ENCODE results near the gene NUDT14. TPM values are rescaled to one million over a fixed set of nuclear protein-coding genes. Genes with fewer than 3 reads are reported as not detected.

The NUDT14 gene
- total RNA-seq, 1 experiment from 2014 or later = 50.8 TPM

DNA sequence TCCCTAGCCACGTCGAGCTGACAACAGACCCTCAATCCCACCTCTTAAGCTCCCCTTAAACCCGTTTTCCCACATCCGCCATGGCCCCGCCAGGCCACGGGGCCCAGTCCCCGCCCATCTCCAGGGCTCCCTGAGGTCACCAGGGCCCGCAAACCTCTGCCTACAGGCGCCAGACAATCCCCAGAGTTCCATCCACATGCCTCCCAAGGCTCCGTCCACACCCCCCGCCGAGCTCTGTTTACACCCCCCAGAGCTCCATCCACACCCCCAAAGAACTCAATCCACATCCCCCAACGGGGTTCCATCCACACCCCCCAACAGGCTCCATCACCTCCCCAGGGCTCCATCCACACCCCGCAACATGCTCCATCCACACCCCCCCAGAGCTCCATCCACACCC, 21.8 kb downstream of the NUDT14 start:
- H3K9ac ChIP-seq (ENCODE audit: low read length) = no peak overlapping the region
- H3K36me3 ChIP-seq (ENCODE audit: low read depth, low read length) = no peaks in the 10 kb centered on the region
- BruUV-seq (replicated peaks) = no TSS peak
- no peak overlapping the region for H2AFZ ChIP-seq (ENCODE audit: low read length)
- peaks cover 9% of the 10 kb centered on the region; the same call in 1 of the 2 replicates for H4K20me1 ChIP-seq (ENCODE audit: low read length)
- no peak overlapping the region for H3K27ac ChIP-seq (ENCODE audit: low read length)
- H3K27me3 ChIP-seq (ENCODE audit: low read length) = no peaks in the 10 kb centered on the region
- H3F3A ChIP-seq (ENCODE audit: low read length, unreplicated experiment) = no peaks in the 10 kb centered on the region
- intact Hi-C loops (cut with micrococcal nuclease) = no loop called here
- ChIA-PET CTCF (no interaction called here), POLR2A (ENCODE audit: unreplicated experiment) (no interaction called here)
- H3K9me3 ChIP-seq (ENCODE audit: low read length) = no peaks in the 10 kb centered on the region
- H3K9me2 ChIP-seq (replicated peaks; ENCODE audit: low read length) = no peaks in the 10 kb centered on the region
- DNase-seq (no peak), ATAC-seq (no peak)
- H3K4me2 ChIP-seq (ENCODE audit: low read length) = no peak overlapping the region
- peaks cover 36% of the 10 kb centered on the region for H3K79me2 ChIP-seq (ENCODE audit: low read length)
- H3K4me1 ChIP-seq (ENCODE audit: insufficient read depth, low read length) = no peaks in the 10 kb centered on the region
- H3K4me3 ChIP-seq (ENCODE audit: low read length) = no peak overlapping the region
- no peak for TF ChIP-seq EZH2phosphoT487 (IDR thresholded peaks at IDR 0.05; ENCODE audit: borderline replicate concordance, low read length)
- no peak for TF ChIP-seq EZH2 (IDR thresholded peaks at IDR 0.05; ENCODE audit: low read length, unreplicated experiment)
- TF ChIP-seq, protein P1, sequence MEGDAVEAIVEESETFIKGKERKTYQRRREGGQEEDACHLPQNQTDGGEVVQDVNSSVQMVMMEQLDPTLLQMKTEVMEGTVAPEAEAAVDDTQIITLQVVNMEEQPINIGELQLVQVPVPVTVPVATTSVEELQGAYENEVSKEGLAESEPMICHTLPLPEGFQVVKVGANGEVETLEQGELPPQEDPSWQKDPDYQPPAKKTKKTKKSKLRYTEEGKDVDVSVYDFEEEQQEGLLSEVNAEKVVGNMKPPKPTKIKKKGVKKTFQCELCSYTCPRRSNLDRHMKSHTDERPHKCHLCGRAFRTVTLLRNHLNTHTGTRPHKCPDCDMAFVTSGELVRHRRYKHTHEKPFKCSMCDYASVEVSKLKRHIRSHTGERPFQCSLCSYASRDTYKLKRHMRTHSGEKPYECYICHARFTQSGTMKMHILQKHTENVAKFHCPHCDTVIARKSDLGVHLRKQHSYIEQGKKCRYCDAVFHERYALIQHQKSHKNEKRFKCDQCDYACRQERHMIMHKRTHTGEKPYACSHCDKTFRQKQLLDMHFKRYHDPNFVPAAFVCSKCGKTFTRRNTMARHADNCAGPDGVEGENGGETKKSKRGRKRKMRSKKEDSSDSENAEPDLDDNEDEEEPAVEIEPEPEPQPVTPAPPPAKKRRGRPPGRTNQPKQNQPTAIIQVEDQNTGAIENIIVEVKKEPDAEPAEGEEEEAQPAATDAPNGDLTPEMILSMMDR (conservative IDR thresholded peaks at IDR 0.05; ENCODE audit: low read depth, low read length) = no peak

DNA sequence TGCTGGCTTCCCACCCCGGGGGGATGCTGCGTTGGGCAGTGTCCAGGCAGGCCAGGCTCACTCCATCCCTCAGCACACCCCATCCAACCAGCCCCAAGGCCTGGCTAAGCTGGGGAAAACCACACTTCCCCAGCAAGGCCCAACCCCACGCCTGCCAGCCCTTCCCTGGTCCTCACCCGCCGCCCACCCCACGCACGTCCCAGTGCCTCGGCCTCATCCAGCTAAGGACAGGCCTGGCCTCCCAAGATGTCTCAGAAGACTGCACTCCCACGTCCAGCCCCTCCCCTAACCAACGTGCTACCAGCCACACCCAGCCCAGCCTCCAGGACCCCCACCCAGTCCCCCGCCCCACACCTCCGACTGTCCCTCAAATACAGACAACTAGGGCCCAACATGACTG, 22.3 kb downstream of the NUDT14 start:
- no peak for DNase-seq
- Histone ChIP-seq H3K27ac (ENCODE audit: low read length) (no peak overlapping the region), H3K4me3 (ENCODE audit: low read length) (no peak overlapping the region), H3K4me1 (ENCODE audit: insufficient read depth, low read length) (no peaks in the 10 kb centered on the region), H3K4me2 (ENCODE audit: low read length) (no peak overlapping the region), H3K9me2 (replicated peaks; ENCODE audit: low read length) (no peaks in the 10 kb centered on the region), H2AFZ (ENCODE audit: low read length) (no peak overlapping the region), H3K36me3 (ENCODE audit: low read depth, low read length) (no peaks in the 10 kb centered on the region), H3K79me2 (ENCODE audit: low read length) (peaks cover 30% of the 10 kb centered on the region), H4K20me1 (ENCODE audit: low read length) (peaks cover 5% of the 10 kb centered on the region; the same call in 1 of the 2 replicates), H3F3A (ENCODE audit: low read length, unreplicated experiment) (no peaks in the 10 kb centered on the region), H3K9ac (ENCODE audit: low read length) (no peak overlapping the region), H3K9me3 (ENCODE audit: low read length) (no peaks in the 10 kb centered on the region), H3K27me3 (ENCODE audit: low read length) (no peaks in the 10 kb centered on the region)
- BruUV-seq (replicated peaks) = no TSS peak
- intact Hi-C loops (cut with micrococcal nuclease) = no loop called here
- TF ChIP-seq EZH2phosphoT487 (IDR thresholded peaks at IDR 0.05; ENCODE audit: borderline replicate concordance, low read length) (no peak), EZH2 (IDR thresholded peaks at IDR 0.05; ENCODE audit: low read length, unreplicated experiment) (no peak)
- TF ChIP-seq, protein P1 (conservative IDR thresholded peaks at IDR 0.05; ENCODE audit: low read depth, low read length) = no peak
- ChIA-PET POLR2A (ENCODE audit: unreplicated experiment) (no interaction called here), CTCF (no interaction called here)
- ATAC-seq = no peak

DNA sequence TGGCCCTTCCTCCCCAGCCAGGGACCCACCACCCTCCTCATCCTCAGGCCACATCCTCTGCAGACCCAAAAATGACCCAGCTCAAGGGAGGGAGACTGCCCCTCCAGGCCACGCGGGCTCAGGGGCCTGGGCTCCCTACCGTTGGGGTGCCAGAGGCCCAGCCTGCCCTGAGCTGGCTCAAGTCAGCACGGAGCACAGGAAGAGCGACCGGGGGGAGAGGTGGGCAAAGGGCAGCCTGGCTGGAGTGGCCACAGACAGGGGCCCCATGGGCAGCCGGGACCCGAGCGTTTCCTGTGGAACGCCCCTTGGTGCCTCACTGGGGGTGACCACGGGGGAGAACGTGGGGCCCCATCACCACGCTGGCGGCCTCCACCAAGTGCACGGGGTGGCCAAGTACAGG, 23.2 kb downstream of the NUDT14 start:
- ATAC-seq (no peak), DNase-seq (no peak)
- Histone ChIP-seq H3K79me2 (ENCODE audit: low read length) (peaks cover 21% of the 10 kb centered on the region), H3K9me3 (ENCODE audit: low read length) (no peaks in the 10 kb centered on the region), H3K27ac (ENCODE audit: low read length) (no peak overlapping the region), H3K4me2 (ENCODE audit: low read length) (no peak overlapping the region), H3K9ac (ENCODE audit: low read length) (no peak overlapping the region), H4K20me1 (ENCODE audit: low read length) (peaks cover 5% of the 10 kb centered on the region; the same call in 1 of the 2 replicates), H3K9me2 (replicated peaks; ENCODE audit: low read length) (no peaks in the 10 kb centered on the region), H3F3A (ENCODE audit: low read length, unreplicated experiment) (no peaks in the 10 kb centered on the region), H3K4me3 (ENCODE audit: low read length) (no peak overlapping the region), H2AFZ (ENCODE audit: low read length) (no peak overlapping the region), H3K36me3 (ENCODE audit: low read depth, low read length) (no peaks in the 10 kb centered on the region), H3K4me1 (ENCODE audit: insufficient read depth, low read length) (no peaks in the 10 kb centered on the region), H3K27me3 (ENCODE audit: low read length) (no peaks in the 10 kb centered on the region)
- no TSS peak for BruUV-seq (replicated peaks)
- TF ChIP-seq EZH2phosphoT487 (IDR thresholded peaks at IDR 0.05; ENCODE audit: borderline replicate concordance, low read length) = no peak
- TF ChIP-seq, protein P1 (conservative IDR thresholded peaks at IDR 0.05; ENCODE audit: low read depth, low read length) = no peak
- TF ChIP-seq EZH2 (IDR thresholded peaks at IDR 0.05; ENCODE audit: low read length, unreplicated experiment) = no peak
- intact Hi-C loops (cut with micrococcal nuclease) = no loop called here
- POLR2A ChIA-PET (ENCODE audit: unreplicated experiment) = no interaction called here
- CTCF ChIA-PET = no interaction called here

All from PC-3 (cell line).